T-helper 17 cell (primary cell): ENCODE measurements around the gene S100A3. TPM values are rescaled to one million over a fixed set of nuclear protein-coding genes. Genes with fewer than 3 reads are reported as not detected.

Source experiments
- ATAC-seq: fragments of 150-1000 bp; cut with Tn5 transposase; 2 replicates; pipeline ENCODE4 v1.10.0; 2021; ENCODE audit warnings: mild to moderate bottlenecking, moderate library complexity
- DNase-seq, 3 donors: peaks; one replicate each; pipeline versions ENCODE4 v3.0.0 to v3.0.0-alpha.2; 2020 to 2021
- H3K9me3 ChIP-seq: one replicate; pipeline ENCODE4 v1.7.0; 2013; ENCODE audit warnings: low read length, mild to moderate bottlenecking; ENCODE audit not compliant: control insufficient read depth, poor library complexity, severe bottlenecking
- H3K27ac Mint-ChIP-seq: one replicate; pipeline ENCODE4 v1.8.0; 2022; ENCODE audit warnings: mild to moderate bottlenecking, moderate library complexity, mixed read lengths
- H3K27me3 Mint-ChIP-seq: one replicate; pipeline ENCODE4 v1.8.0; 2022; ENCODE audit warnings: mixed read lengths
- H3K36me3 Mint-ChIP-seq: one replicate; pipeline ENCODE4 v1.8.0; 2022; ENCODE audit warnings: low read depth, mixed read lengths
- H3K4me1 Mint-ChIP-seq: one replicate; pipeline ENCODE4 v1.8.0; 2022; ENCODE audit warnings: mild to moderate bottlenecking, mixed read lengths
- H3K4me3 Mint-ChIP-seq: one replicate; pipeline ENCODE4 v1.8.0; 2022; ENCODE audit warnings: mild to moderate bottlenecking, moderate library complexity, mixed read lengths
- total RNA-seq, 4 donors: library from RNA in 2 of 4; stranded (reverse) in 2 of 4; gene quantifications; one replicate each; pipeline ENCODE4 v1.2.3 and lab custom pipeline; 2022 to 2026

S100A3 gene
- total RNA-seq, 2 donors from 2014 or later, result not detected

DNA sequence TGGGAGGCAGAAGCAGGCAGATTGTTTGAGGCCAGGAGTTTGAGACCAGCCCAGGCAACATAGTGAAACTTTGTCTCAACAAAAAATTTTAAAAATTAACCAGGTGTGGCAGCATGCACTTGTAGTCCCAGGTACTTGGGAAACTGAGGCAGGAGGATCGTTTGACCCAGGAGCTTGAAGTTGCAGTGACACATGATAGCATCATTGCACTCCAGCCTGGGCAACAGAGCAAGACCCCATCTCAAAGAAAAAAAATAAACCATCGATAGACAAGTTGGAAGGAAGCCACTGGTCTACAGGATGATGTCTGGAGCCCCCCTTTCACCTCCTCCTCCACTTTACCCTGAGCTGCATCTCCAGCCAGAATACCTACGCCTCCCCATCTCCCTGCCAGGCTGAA is 29.8 kb downstream of the S100A3 start:
- Mint-ChIP-seq H3K27me3 (no peaks in the 10 kb centered on the region), H3K36me3 (no peaks in the 10 kb centered on the region), H3K27ac (no peak overlapping the region), H3K4me3 (no peak overlapping the region), H3K4me1 (peaks cover 13% of the 10 kb centered on the region)
- DNase-seq (no peak), ATAC-seq (no peak)
- no peaks in the 10 kb centered on the region for H3K9me3 ChIP-seq

GRCh38 chr1:153515504-153516394 is 33.3 kb downstream of the S100A3 start:
- no peak for ATAC-seq
- H3K27ac Mint-ChIP-seq, result peak overlapping the region; percentile 83
- H3K4me3 Mint-ChIP-seq, result peak overlapping the region; percentile 57
- no peaks in the 10 kb centered on the region for H3K27me3 Mint-ChIP-seq
- no peak for DNase-seq
- H3K36me3 Mint-ChIP-seq, result no peaks in the 10 kb centered on the region
- peaks cover 18% of the 10 kb centered on the region for H3K4me1 Mint-ChIP-seq
- no peaks in the 10 kb centered on the region for H3K9me3 ChIP-seq

GRCh38 chr1:153513666-153514065 is 35.4 kb downstream of the S100A3 start:
- Mint-ChIP-seq H3K27ac (peak overlapping the region; percentile 27), H3K27me3 (no peaks in the 10 kb centered on the region), H3K36me3 (no peaks in the 10 kb centered on the region), H3K4me1 (peaks cover 22% of the 10 kb centered on the region), H3K4me3 (no peak overlapping the region)
- ATAC-seq, result no peak
- H3K9me3 ChIP-seq, result no peaks in the 10 kb centered on the region
- DNase-seq, result no peak

DNA sequence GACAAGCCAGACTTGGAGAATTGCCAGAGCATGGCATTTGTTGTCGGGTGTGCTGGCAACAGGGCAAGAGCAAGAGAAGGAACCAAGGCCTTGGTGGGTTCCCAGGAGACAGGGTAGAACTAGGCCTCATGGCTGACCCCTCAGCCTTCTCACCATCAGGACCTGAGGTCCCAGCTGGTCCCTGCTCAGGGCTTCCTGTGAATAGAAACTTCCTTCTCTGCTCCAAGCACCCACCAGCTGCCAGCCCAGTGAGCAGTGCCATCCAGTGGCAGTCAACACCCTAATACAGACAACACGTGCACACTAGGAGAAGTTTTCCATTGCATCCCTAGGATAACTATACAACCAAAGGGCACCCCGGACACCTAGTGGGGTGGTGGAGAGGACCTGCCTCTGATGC is 36.0 kb downstream of the S100A3 start:
- H3K4me3 Mint-ChIP-seq, result no peak overlapping the region
- H3K36me3 Mint-ChIP-seq, result no peaks in the 10 kb centered on the region
- H3K27me3 Mint-ChIP-seq, result no peaks in the 10 kb centered on the region
- peak overlapping the region; percentile 37 for H3K27ac Mint-ChIP-seq
- ATAC-seq (no peak), DNase-seq (no peak)
- H3K4me1 Mint-ChIP-seq, result peaks cover 20% of the 10 kb centered on the region
- no peaks in the 10 kb centered on the region for H3K9me3 ChIP-seq

DNA sequence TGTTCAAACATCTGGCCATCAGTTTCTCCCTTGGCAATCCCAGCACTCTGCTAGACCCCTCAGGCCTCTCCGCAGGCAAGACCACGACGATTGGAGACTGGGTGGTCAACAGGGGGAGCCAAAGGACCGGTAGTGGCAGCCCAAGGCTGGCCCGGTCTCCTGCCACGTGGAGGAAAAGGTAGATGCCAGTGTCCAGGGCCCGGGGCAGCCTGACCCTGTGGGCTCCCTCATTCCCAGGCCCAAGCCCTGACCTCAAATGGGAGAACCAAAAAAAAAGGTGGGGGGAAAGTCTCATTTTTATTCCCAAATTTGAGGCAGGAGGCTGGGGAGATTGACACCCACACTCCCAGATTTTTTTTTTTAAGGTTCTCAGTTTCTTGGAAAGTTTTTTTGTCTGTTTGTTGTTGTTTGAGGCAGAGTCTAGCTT is 38.1 kb downstream of the S100A3 start:
- no peaks in the 10 kb centered on the region for H3K9me3 ChIP-seq
- Mint-ChIP-seq H3K27ac (peak overlapping the region; percentile 84), H3K4me3 (no peak overlapping the region), H3K36me3 (no peaks in the 10 kb centered on the region), H3K4me1 (peaks cover 16% of the 10 kb centered on the region), H3K27me3 (no peaks in the 10 kb centered on the region)
- ATAC-seq (peak; percentile 85), DNase-seq (peak; percentile 62 to 77 (median 69))

DNA sequence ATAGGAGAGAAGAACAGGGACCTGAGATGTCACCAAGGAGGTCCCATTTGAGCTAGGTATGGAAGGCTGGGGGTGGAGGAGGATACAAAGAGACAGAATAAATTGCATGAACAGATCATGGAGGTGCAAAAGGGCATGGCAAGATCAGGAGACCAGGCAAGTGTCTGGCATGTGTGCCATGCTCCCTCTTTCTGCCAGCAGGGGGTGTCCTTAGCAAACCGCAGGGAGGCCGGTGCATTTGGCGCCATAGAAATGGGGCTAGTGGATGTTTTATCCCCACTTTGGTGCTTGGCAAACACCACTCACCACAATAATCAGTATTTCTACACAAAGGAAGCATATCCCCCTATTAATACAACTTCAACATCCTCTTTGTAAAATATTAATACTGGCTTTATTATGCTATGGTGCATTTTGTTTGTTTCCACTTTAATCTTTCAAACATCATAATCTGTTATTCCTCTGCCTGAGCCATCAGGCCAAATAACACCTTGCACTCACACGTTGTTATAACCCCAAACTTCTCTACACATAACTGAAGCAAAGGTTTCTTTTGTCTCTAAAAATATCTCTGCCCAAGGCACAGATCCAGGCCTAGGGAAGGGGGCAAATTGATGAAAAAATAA is 39.2 kb downstream of the S100A3 start:
- peak; percentile 78 for ATAC-seq
- H3K27ac Mint-ChIP-seq, result peak overlapping the region; percentile 29

DNA sequence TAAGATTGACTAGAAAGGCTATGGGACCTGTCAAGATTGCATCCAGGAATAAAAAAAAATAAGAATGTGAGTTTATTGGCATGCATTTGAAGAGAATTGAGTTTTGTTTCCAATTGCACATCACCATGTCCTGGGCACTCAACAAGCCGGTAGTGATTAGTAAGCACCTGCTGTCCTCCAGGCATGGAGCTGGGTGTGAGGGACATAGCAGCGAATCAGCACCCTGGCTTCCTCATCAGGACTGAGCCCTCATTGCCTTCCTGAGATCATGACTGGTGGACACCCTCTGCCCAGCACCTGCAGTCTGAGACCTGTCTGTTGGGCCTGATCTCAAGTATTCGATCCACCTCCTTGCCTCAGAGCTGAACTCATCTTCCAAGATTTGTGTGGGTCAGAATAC is 40.0 kb downstream of the S100A3 start:
- peak overlapping the region; percentile 29 for H3K27ac Mint-ChIP-seq
- no peaks in the 10 kb centered on the region for H3K36me3 Mint-ChIP-seq
- DNase-seq (no peak), ATAC-seq (no peak)
- H3K27me3 Mint-ChIP-seq, result no peaks in the 10 kb centered on the region
- H3K4me3 Mint-ChIP-seq, result no peak overlapping the region
- H3K4me1 Mint-ChIP-seq, result peaks cover 13% of the 10 kb centered on the region
- H3K9me3 ChIP-seq, result no peaks in the 10 kb centered on the region

More for the DNA sequence above, 39.2 kb downstream of the S100A3 start:
- no peaks in the 10 kb centered on the region for H3K36me3 Mint-ChIP-seq
- H3K9me3 ChIP-seq, result no peaks in the 10 kb centered on the region
- no peaks in the 10 kb centered on the region for H3K27me3 Mint-ChIP-seq
- DNase-seq, result peak; percentile 34 to 43 (median 36)
- H3K4me3 Mint-ChIP-seq, result no peak overlapping the region
- H3K4me1 Mint-ChIP-seq, result peaks cover 11% of the 10 kb centered on the region

GRCh38 chr1:153507926-153508583 is 41.0 kb downstream of the S100A3 start:
- H3K27me3 Mint-ChIP-seq, result no peaks in the 10 kb centered on the region
- peaks cover 13% of the 10 kb centered on the region for H3K4me1 Mint-ChIP-seq
- H3K9me3 ChIP-seq, result no peaks in the 10 kb centered on the region
- ATAC-seq, result no peak
- H3K4me3 Mint-ChIP-seq, result no peak overlapping the region
- no peak overlapping the region for H3K27ac Mint-ChIP-seq
- H3K36me3 Mint-ChIP-seq, result no peaks in the 10 kb centered on the region
- no peak for DNase-seq

- Mint-ChIP-seq H3K4me1 (peaks cover 12% of the 10 kb centered on the region), H3K4me3 (no peak overlapping the region), H3K27ac (no peak overlapping the region), H3K27me3 (peaks cover 2% of the 10 kb centered on the region), H3K36me3 (no peaks in the 10 kb centered on the region)
- ATAC-seq (no peak), DNase-seq (no peak)
- H3K9me3 ChIP-seq, result no peaks in the 10 kb centered on the region
These were observed 42.1 kb downstream of the S100A3 start for GRCh38 chr1:153506831-153507413.

GRCh38 chr1:153506386-153506785 is 42.7 kb downstream of the S100A3 start:
- no peak for ATAC-seq
- H3K4me1 Mint-ChIP-seq, result peaks cover 12% of the 10 kb centered on the region

GRCh38 chr1:153505576-153505975 is 43.5 kb downstream of the S100A3 start:
- Mint-ChIP-seq H3K4me3 (no peak overlapping the region), H3K4me1 (peaks cover 7% of the 10 kb centered on the region), H3K27me3 (peaks cover 4% of the 10 kb centered on the region), H3K27ac (no peak overlapping the region), H3K36me3 (no peaks in the 10 kb centered on the region)
- ATAC-seq, result no peak
- DNase-seq, result no peak
- H3K9me3 ChIP-seq, result no peaks in the 10 kb centered on the region

More at GRCh38 chr1:153506386-153506785, 42.7 kb downstream of the S100A3 start:
- Mint-ChIP-seq H3K36me3 (no peaks in the 10 kb centered on the region), H3K27me3 (peaks cover 4% of the 10 kb centered on the region), H3K27ac (no peak overlapping the region), H3K4me3 (no peak overlapping the region)
- no peaks in the 10 kb centered on the region for H3K9me3 ChIP-seq
- DNase-seq, result no peak

GRCh38 chr1:153503766-153504165 is 45.3 kb downstream of the S100A3 start:
- Mint-ChIP-seq H3K27ac (no peak overlapping the region), H3K36me3 (no peaks in the 10 kb centered on the region), H3K4me1 (peaks cover 2% of the 10 kb centered on the region), H3K27me3 (peaks cover 18% of the 10 kb centered on the region), H3K4me3 (no peak overlapping the region)
- DNase-seq, result no peak
- ATAC-seq, result no peak
- H3K9me3 ChIP-seq, result no peaks in the 10 kb centered on the region

GRCh38 chr1:153498746-153499145 is 50.3 kb downstream of the S100A3 start:
- Mint-ChIP-seq H3K4me1 (peaks cover 7% of the 10 kb centered on the region), H3K27ac (no peak overlapping the region), H3K27me3 (peaks cover 36% of the 10 kb centered on the region), H3K4me3 (no peak overlapping the region), H3K36me3 (no peaks in the 10 kb centered on the region)
- DNase-seq (no peak), ATAC-seq (no peak)
- H3K9me3 ChIP-seq, result no peaks in the 10 kb centered on the region
